NCI-H146 treated with DMSO at 0.1 percent for 48 hours (cell line): ENCODE data around the gene FOXJ1.

Experiments
- DNase-seq: peaks from one replicate; lab custom pipeline; 2025; ENCODE audit not compliant: unreplicated experiment; lab: John Stamatoyannopoulos, UW

The FOXJ1 gene

GRCh38 chr17:76092526-76093413 lies 48.3 kb downstream of the FOXJ1 start:
- DNase-seq = no peak

- no peak for DNase-seq
Observed at GRCh38 chr17:76091526-76092286, 49.3 kb downstream of the FOXJ1 start.

GRCh38 chr17:76090517-76091129 lies 50.4 kb downstream of the FOXJ1 start:
- no peak for DNase-seq

GRCh38 chr17:76089680-76090516 lies 51.1 kb downstream of the FOXJ1 start:
- DNase-seq = no peak

- no peak for DNase-seq
Observed at GRCh38 chr17:76088868-76089576, 52.0 kb downstream of the FOXJ1 start.

GRCh38 chr17:76088041-76088867 lies 52.8 kb downstream of the FOXJ1 start:
- DNase-seq = no peak

- no peak for DNase-seq
Observed at GRCh38 chr17:76087531-76087930, 53.5 kb downstream of the FOXJ1 start.

- no peak for DNase-seq
Observed at GRCh38 chr17:76086384-76086783, 54.7 kb downstream of the FOXJ1 start.
